Lower lobe of right lung (tissue), 2 donors: ENCODE measurements around the gene ANKRD44. TPM values are rescaled to one million over a fixed set of nuclear protein-coding genes. Genes with fewer than 3 reads are reported as not detected.
A peak's percentile ranks its signal among the peaks of the same experiment; 100 is the strongest.

Experiments used
- ATAC-seq, 2 donors: fragments of 200-7000 bp; cut with Tn5 transposase; one replicate each; pipeline ENCODE4 v1.9.1; 2020 to 2022; ENCODE audit warnings: mild to moderate bottlenecking in 2 of 2, moderate library complexity in 2 of 2
- DNase-seq: peaks from one replicate; pipeline ENCODE4 v3.0.0-alpha.2; 2020
- H3K27ac ChIP-seq: fragments of 200-600 bp; one replicate; pipeline ENCODE4 v1.8.0; 2022
- H3K27me3 ChIP-seq: fragments of 200-600 bp; one replicate; pipeline ENCODE4 v1.8.0; 2022; ENCODE audit warnings: low read depth
- H3K36me3 ChIP-seq: fragments of 200-600 bp; one replicate; pipeline ENCODE4 v1.8.0; 2022; ENCODE audit warnings: mild to moderate bottlenecking
- H3K4me1 ChIP-seq: fragments of 200-600 bp; one replicate; pipeline ENCODE4 v1.8.0; 2022
- H3K4me3 ChIP-seq: fragments of 200-600 bp; one replicate; pipeline ENCODE4 v1.8.0; 2022; ENCODE audit warnings: mild to moderate bottlenecking
- H3K9me3 ChIP-seq: fragments of 200-600 bp; one replicate; pipeline ENCODE4 v1.8.0; 2022
- intact Hi-C: fragments of 100-400 bp; cut with DNase I; formaldehyde crosslinking; loops from one replicate; pipeline ENCODE4 v1.11.0; 2022
- total RNA-seq: library from RNA; stranded (reverse); fragmentation: NEBNext Ultra II Directional; extraction: Animal tissue kit (Norgen Biotek cat#: 25700); gene quantifications from one replicate; pipeline ENCODE4 v1.2.1, GENCODE V29; 2021
- TF ChIP-seq, protein P1 (sequence below): fragments of 200-600 bp; IDR thresholded peaks from one replicate; pipeline ENCODE4 v1.8.0; 2022; ENCODE audit warnings: antibody characterized with exemption, mild to moderate bottlenecking
- donor health status: DM: no; HTN: yes; CAD: no; lungs with severe emphysema.

The ANKRD44 gene
- total RNA-seq, 1 donor from 2014 or later, result 58.7 TPM

DNA sequence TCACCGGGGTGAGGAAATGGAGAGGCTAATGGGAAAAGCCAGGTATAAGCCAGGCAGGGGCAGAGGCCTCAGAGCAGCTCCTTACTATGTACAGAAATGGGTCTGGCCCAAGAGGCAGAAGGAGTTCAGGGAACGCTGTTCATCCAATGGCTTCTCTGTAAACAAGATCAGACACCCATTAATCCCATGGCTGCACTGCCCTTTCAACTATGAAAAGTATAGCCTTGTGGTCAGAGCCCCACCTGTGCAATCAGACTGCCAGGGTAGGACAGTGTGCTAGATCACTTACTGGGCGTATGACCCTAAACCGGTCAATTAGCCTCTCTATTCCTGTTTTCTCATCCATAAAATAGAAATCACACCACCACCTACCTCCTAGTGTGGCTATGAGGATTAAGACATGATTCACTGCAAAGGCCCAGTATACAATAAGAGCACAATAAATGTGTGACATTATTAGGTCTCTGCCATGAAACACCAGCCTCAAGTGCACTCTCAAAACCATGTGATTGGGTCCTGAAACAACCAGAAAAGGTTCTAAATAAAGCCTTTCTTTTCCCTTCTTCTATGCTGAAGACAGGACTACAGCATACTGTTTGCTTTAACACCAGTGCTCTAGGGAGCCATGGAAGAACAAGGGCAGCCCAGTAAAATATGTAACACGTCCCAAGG is 4.4 kb downstream of the ANKRD44 start:
- no peak for ATAC-seq
- Histone ChIP-seq H3K36me3 (no peaks in the 10 kb centered on the region), H3K27ac (peak overlapping the region; percentile 91), H3K9me3 (no peaks in the 10 kb centered on the region), H3K4me1 (peaks cover 65% of the 10 kb centered on the region), H3K27me3 (no peaks in the 10 kb centered on the region), H3K4me3 (no peak overlapping the region)
- no peak for DNase-seq
- TF ChIP-seq, protein P1, sequence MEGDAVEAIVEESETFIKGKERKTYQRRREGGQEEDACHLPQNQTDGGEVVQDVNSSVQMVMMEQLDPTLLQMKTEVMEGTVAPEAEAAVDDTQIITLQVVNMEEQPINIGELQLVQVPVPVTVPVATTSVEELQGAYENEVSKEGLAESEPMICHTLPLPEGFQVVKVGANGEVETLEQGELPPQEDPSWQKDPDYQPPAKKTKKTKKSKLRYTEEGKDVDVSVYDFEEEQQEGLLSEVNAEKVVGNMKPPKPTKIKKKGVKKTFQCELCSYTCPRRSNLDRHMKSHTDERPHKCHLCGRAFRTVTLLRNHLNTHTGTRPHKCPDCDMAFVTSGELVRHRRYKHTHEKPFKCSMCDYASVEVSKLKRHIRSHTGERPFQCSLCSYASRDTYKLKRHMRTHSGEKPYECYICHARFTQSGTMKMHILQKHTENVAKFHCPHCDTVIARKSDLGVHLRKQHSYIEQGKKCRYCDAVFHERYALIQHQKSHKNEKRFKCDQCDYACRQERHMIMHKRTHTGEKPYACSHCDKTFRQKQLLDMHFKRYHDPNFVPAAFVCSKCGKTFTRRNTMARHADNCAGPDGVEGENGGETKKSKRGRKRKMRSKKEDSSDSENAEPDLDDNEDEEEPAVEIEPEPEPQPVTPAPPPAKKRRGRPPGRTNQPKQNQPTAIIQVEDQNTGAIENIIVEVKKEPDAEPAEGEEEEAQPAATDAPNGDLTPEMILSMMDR, result no peak
- intact Hi-C loops, result loop anchor here (5.0 kb wide), 1 partner anchor 109 kb away; no protein-coding TSS in a partner anchor

DNA sequence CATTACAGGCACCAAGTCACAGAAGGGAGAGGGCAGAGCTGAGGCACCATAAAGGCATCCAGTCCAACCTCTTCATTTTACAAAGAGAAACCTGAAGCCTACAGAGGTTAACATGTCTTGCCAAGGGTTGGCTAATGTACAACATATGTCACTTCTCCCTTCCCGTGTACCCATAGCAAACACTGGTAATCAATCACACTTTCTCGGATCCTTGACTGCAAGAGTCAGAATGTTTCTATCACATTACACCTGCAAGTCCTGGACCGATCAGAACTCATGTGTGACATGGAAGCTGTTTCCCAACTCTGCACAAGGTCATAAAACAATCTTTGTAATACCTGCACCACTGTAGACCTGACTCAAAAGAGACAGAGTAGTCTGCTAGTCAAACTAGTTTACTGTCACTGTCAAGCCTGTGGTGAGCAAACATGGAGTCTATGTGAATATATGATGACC is 6.0 kb downstream of the ANKRD44 start:
- intact Hi-C loops, result loop anchor here (5.0 kb wide), 1 partner anchor 107 kb away; no protein-coding TSS in a partner anchor

DNA sequence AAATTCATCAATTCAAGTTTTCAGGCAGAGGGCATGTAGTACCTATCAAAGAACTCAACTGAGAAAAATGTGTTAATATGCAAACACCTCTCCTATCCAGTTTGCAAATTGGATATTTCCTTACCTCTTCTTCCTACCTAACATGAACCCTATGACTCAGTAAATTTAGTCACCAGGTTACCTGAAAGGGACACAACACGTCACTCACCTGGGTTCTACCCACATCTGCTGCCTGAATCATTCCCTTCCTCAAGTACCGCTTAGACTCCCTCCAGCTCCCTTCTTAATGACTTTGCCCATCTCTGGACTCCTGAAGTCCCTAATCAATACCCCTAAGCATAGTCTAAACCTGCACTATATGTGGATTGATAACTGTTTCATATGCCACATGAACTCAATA is 10.4 kb downstream of the ANKRD44 start:
- DNase-seq (no peak), ATAC-seq (no peak)
- TF ChIP-seq, protein P1, result no peak
- Histone ChIP-seq H3K27me3 (no peaks in the 10 kb centered on the region), H3K4me1 (peaks cover 55% of the 10 kb centered on the region), H3K36me3 (no peaks in the 10 kb centered on the region), H3K27ac (no peak overlapping the region), H3K4me3 (no peak overlapping the region), H3K9me3 (no peaks in the 10 kb centered on the region)
- intact Hi-C loops, result no loop called here

More for the DNA sequence above, 6.0 kb downstream of the ANKRD44 start:
- H3K27ac ChIP-seq, result no peak overlapping the region
- H3K9me3 ChIP-seq, result no peaks in the 10 kb centered on the region
- peaks cover 63% of the 10 kb centered on the region for H3K4me1 ChIP-seq
- no peaks in the 10 kb centered on the region for H3K36me3 ChIP-seq
- DNase-seq (no peak), ATAC-seq (peak in 1 of 2 donors; percentile 23)
- H3K4me3 ChIP-seq, result no peak overlapping the region
- no peaks in the 10 kb centered on the region for H3K27me3 ChIP-seq
- TF ChIP-seq, protein P1, result no peak

DNA sequence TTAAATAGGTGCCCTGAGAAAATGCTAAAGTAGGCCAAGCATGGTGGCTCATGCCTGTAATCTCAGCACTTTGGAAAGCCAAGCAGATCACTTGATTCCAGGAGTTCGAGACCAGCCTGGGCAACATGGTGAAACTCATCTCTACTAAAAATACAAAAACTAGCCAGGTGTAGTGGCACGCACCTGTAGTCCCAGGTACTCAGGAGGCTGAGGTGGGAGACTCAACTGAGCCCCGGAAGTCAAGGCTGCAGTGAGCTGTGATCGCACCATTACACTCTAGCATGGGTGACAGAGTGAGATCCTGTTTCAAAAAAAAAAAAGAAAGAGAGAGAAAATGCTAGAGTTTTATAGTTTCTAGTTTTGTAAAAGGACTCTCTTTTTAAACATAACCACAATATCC is 12.0 kb downstream of the ANKRD44 start:
- no peaks in the 10 kb centered on the region for H3K36me3 ChIP-seq
- DNase-seq, result no peak
- ATAC-seq, result no peak
- TF ChIP-seq, protein P1, result no peak
- H3K27ac ChIP-seq, result peak overlapping the region; percentile 6
- H3K4me1 ChIP-seq, result peaks cover 57% of the 10 kb centered on the region
- H3K4me3 ChIP-seq, result no peak overlapping the region
- H3K27me3 ChIP-seq, result no peaks in the 10 kb centered on the region
- no peaks in the 10 kb centered on the region for H3K9me3 ChIP-seq
- intact Hi-C loops, result no loop called here

DNA sequence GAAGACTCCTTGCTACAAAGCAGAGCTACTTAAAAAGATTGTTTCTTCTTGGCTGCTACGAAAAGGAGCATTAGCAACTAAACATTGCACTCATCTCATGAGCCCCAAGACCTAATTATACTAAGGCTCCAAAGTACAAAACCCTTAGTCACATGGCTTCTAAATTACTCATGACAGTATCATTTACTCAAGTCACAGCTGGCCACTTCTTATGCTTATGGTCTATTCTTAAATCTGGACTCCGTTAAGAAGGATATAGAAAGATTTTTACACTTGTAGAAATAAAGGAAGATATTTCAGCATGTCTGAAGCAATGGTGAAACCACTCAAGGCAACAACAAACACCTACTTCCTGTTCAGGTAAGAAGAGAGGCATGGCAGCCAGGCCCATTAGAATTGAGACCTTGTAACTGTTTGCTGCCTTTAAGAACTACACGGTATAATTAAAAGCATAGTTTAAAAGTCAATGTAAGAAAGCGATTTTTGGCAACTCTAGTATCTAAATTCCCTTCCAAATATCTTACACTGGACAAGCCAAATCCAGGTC is 12.7 kb downstream of the ANKRD44 start:
- Histone ChIP-seq H3K4me1 (peaks cover 60% of the 10 kb centered on the region), H3K4me3 (no peak overlapping the region), H3K27me3 (no peaks in the 10 kb centered on the region), H3K27ac (peak overlapping the region; percentile 6), H3K36me3 (no peaks in the 10 kb centered on the region), H3K9me3 (no peaks in the 10 kb centered on the region)
- DNase-seq (no peak), ATAC-seq (peak; percentile 21 to 31)
- TF ChIP-seq, protein P1, result no peak
- intact Hi-C loops, result no loop called here
